ENCODE data around the gene ZNF646.

DNA sequence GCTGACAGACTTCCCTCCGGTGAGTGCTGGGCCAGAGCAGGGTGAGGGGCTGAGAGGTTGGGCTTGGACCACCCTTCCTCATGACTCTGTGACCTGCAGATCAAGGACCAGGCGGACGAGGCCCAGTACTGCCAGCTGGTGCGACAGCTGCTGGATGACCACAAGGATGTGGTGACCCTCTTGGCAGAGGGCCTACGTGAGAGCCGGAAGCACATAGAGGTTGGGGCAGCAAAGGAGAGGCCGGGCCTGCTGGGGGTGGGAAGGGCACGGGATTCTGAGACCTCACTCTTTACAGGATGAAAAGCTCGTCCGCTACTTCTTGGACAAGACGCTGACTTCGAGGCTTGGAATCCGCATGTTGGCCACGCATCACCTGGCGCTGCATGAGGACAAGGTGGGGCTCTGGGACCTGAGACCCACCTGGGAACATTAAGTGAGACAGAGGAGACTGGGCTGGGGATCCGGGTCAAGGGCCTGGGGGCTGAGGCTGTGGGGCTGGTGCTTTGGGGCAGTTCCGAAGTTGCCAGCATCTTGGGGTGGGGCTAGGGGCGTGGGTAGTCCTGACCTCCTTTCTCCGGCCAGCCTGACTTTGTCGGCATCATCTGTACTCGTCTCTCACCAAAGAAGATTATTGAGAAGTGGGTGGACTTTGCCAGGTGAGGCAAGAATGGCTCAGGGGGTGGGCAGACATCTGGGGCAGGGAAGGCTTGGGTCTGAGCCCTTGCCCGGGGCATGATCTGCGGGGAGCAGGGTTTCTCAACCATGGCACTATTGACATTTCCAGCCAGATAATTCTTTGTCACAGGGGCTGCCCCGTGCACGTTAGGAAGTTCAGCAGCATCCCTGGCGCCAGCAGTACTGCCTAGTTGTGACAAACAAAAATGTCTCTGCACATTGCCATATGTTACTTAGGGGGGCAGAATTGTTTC is 36.1 kb downstream of the ZNF646 start:
- TF ChIP-seq, protein P1, sequence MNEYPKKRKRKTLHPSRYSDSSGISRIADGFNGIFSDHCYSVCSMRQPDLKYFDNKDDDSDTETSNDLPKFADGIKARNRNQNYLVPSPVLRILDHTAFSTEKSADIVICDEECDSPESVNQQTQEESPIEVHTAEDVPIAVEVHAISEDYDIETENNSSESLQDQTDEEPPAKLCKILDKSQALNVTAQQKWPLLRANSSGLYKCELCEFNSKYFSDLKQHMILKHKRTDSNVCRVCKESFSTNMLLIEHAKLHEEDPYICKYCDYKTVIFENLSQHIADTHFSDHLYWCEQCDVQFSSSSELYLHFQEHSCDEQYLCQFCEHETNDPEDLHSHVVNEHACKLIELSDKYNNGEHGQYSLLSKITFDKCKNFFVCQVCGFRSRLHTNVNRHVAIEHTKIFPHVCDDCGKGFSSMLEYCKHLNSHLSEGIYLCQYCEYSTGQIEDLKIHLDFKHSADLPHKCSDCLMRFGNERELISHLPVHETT (CRISPR knock-in tag; conservative IDR thresholded peaks at IDR 0.05), result no peak
- TF ChIP-seq, protein P2, sequence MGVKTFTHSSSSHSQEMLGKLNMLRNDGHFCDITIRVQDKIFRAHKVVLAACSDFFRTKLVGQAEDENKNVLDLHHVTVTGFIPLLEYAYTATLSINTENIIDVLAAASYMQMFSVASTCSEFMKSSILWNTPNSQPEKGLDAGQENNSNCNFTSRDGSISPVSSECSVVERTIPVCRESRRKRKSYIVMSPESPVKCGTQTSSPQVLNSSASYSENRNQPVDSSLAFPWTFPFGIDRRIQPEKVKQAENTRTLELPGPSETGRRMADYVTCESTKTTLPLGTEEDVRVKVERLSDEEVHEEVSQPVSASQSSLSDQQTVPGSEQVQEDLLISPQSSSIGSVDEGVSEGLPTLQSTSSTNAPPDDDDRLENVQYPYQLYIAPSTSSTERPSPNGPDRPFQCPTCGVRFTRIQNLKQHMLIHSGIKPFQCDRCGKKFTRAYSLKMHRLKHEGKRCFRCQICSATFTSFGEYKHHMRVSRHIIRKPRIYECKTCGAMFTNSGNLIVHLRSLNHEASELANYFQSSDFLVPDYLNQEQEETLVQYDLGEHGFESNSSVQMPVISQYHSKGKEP (CRISPR knock-in tag; IDR thresholded peaks at IDR 0.05), result no peak
- TF ChIP-seq, protein P3, sequence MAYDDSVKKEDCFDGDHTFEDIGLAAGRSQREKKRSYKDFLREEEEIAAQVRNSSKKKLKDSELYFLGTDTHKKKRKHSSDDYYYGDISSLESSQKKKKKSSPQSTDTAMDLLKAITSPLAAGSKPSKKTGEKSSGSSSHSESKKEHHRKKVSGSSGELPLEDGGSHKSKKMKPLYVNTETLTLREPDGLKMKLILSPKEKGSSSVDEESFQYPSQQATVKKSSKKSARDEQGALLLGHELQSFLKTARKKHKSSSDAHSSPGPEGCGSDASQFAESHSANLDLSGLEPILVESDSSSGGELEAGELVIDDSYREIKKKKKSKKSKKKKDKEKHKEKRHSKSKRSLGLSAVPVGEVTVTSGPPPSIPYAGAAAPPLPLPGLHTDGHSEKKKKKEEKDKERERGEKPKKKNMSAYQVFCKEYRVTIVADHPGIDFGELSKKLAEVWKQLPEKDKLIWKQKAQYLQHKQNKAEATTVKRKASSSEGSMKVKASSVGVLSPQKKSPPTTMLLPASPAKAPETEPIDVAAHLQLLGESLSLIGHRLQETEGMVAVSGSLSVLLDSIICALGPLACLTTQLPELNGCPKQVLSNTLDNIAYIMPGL (CRISPR knock-in tag; IDR thresholded peaks at IDR 0.05; ENCODE audit: borderline replicate concordance in 1 of 2, low read depth in 1 of 2), result no peak
- TF ChIP-seq, protein P4, sequence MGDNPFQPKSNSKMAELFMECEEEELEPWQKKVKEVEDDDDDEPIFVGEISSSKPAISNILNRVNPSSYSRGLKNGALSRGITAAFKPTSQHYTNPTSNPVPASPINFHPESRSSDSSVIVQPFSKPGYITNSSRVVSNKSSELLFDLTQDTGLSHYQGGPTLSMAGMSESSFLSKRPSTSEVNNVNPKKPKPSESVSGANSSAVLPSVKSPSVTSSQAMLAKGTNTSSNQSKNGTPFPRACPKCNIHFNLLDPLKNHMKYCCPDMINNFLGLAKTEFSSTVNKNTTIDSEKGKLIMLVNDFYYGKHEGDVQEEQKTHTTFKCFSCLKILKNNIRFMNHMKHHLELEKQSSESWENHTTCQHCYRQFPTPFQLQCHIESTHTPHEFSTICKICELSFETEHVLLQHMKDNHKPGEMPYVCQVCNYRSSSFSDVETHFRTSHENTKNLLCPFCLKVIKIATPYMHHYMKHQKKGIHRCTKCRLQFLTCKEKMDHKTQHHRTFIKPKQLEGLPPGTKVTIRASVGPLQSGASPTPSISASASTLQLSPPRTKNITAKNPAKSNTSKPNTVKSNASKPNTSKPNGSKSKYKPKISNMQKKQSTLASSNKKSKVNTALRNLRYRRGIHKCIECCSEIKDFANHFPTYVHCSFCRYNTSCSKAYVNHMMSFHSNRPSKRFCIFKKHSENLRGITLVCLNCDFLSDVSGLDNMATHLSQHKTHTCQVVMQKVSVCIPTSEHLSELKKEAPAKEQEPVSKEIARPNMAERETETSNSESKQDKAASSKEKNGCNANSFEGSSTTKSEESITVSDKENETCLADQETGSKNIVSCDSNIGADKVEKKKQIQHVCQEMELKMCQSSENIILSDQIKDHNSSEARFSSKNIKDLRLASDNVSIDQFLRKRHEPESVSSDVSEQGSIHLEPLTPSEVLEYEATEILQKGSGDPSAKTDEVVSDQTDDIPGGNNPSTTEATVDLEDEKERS (CRISPR knock-in tag; IDR thresholded peaks at IDR 0.05), result no peak
- no peak; the same call in 1 of the 2 replicates for TF ChIP-seq ZNF768 (CRISPR knock-in tag; IDR thresholded peaks at IDR 0.05)
